GM21528 (cell line): ENCODE measurements around the gene LRPPRC.

Experiments
- ATAC-seq: cut with Tn5 transposase; IDR thresholded peaks from one replicate; pipeline ENCODE4 v1.9.1; 2021; ENCODE audit warnings: mild to moderate bottlenecking, moderate library complexity; ENCODE audit not compliant: unreplicated experiment, low FRiP score

The LRPPRC gene

DNA sequence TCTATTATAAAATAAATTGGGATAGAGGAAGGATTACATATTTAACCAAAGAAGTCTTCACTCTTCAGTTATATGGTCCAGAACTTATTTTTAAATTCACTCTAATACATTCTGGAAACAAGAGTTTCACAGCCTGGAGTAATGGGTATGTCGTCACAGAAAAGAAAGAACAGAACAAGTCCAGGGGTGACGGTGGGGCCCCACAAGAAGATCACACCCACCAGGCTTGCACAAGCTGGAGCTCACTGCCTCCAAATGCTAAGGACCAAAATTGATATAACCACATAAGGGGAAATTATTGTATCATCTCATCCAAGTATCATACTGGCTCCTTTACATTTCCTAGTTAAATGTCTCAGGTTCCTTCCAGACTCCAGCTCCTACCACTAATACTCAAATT lies 11.3 kb downstream of the LRPPRC start:
- no peak for ATAC-seq

DNA sequence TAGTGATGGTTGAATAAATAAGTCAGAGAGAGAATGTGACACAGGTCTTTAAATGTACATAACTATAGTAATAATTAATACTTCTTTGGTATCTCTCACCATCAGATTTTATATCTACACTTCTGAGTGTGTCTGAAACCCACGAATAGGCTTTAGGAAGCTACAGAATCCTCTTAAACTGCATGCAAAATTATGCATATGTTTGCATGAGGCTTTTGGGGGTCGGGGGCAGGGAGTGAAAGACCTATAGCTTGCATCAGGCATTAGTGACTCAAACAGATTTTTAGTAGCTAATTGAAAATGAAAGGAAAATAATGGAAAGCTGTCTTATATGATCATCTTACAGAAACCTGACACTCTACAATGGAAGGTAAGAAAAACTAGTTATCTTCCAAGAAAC lies 14.9 kb downstream of the LRPPRC start:
- ATAC-seq, result no peak

DNA sequence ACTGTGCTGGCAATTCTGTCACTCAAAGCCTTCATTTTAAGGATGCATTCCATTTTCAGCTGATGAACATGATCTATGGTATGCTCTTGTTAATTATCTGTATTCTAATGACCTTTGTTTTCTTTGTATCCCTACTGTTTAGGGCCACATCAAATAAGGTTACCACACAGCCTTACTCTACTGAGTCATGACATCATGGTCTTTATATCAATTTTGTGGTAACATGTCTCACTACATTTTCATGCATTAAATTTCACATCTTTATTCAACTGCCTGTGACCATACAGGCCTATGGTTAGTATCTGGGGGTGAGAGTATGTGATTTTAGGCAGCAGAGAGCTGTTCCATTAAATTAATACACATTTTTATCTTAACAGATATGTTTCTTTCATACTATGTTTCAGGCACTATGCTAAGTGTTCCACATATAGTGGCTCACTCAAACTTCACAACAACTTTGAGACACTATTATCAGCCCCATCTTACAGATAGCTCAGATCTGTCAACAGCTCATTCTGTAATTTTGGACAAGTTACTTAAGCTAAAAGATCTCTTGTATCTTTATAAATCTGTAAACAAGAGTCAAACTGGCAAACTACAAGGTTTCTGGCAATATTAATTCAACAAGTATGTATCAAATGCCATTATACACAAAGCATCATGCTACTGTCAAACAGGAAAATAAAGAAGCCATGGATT lies 18.0 kb downstream of the LRPPRC start:
- ATAC-seq, result no peak

DNA sequence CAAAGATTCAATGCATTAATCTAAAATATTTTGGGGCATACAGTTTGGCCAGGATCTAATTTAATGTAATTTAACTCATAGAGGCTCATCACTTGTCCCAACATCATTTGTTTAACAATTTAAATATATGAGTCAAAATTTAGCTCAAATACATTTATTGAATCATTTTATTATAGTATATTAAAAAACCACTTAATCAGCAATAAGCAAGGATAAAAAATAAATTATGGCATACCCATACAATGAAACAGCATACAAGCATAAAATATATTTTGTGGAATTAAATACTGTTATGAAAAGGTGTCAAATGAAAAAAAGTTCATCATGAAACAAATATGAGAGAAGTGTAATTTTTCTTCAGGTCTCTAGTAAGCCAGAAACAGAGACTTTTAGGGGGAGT lies 34.9 kb downstream of the LRPPRC start:
- no peak for ATAC-seq

DNA sequence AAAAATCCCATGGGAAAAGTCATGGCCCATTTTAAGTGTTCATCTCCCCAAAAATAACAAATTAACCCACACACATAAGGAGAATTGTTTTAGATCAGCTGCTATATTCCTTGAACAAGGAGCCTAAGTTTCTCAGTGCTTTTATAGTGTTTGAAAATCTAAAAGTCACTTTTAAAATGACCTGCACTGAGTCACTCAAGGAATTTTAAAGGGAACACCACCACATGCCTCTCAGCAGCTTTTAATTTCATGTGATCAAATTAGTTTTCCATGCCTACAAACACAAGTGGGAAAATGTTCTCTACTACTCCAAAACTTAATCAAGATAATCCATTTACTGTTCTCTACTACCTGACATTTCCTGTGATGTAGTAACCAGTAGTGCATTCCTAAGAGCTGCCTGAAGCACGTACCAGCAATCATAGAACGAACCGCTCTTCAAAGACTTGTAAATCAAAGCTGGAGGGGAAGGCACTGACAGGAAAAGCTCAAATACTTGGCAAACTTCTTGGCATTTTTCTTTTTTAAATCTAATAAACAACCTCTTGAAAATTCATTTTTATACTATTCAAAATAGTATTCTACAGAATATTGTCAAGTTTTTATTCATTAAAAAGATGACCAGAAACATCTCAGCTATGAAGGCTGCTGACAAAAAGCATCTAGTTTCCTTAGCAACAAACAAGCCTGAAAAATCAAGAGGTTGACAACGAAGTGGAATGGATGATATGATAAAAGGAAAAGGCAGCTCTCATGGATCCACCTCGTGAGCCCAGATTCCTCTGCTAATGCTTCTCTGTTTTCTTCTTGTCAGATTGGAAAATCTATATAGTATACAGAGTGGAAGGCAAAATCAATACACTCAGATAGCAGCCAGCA lies 37.2 kb downstream of the LRPPRC start:
- no peak for ATAC-seq

DNA sequence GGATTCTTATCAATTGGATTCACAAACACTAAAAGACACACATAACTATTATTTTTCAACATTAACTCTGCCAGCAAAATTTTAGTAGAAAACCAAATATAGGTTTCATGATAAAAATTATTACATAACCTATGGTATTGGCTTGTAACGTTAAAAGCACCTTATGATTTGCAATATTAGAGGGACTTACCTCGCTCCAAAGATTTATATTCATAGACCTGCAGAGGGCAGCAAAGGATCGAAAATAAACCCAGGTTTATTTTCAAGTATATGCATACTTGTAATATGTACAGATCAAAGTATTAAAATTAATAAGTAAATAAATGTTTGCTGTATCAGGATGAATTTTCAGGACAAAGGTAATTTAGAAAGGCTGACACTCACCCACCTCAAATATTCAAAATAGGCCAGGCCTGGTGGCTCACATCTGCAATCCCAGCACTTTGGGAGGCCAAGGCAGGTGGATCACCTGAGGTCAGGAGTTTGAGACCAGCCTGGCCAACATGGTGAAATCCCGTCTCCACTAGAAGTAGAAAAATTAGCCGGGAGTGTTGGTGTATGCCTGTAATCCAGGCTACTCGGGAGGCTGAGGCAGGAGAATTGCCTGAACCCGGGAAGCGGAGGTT lies 45.3 kb downstream of the LRPPRC start:
- ATAC-seq, result no peak

DNA sequence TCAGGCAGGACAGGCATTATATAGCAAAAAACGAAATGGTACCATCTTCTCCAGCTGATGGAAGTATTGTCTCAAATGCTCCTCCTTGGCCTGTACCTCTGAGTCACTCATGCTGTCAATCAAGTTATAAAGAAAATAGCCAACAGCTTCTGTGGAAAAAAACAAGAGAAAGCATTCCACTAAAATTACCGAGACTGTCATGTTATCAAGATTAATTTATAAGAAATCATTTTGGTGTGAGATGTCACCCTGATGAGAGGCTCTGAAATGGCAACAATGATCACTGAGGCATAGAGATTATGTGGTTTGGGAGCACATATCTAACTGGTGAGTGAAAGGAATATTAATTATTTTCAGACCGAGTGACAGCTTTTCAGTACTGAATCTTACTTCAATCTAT lies 47.4 kb downstream of the LRPPRC start:
- ATAC-seq, result no peak

DNA sequence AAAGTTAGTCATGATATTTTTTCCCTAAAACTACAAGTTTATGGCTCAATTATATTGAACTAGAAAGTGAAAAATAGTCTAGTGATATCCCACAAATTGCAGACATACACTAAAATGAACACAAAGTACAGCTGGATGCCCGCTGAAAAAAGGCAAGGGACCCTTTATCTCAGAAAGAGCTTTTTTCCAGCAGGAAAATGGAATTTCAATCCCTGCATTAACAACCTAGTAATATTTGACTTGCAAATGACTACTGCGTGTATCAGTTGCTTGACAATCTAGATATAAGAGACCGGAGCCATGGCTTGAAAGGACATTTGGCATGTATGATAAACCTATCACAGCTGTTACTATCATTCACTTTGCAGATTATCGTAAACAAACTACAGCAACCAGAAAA lies 49.1 kb downstream of the LRPPRC start:
- no peak for ATAC-seq

DNA sequence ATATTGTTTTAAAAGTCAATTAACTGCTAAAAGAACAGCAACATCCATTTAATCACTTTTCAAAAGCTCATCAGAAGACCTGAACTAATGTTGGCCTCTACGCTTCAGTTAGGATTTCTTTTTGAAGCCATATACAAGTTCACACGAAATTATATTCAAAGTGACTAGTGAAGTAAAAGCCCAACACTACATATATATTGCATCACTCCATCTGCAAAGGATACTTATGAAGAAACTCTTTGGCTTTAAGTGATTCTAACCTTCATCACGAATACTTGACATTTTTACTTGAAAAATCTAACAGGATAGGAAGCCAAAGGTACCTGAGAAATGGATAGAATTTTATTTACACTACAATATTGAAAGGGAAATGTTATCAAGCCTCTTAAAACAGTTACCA lies 50.4 kb downstream of the LRPPRC start:
- ATAC-seq, result no peak

DNA sequence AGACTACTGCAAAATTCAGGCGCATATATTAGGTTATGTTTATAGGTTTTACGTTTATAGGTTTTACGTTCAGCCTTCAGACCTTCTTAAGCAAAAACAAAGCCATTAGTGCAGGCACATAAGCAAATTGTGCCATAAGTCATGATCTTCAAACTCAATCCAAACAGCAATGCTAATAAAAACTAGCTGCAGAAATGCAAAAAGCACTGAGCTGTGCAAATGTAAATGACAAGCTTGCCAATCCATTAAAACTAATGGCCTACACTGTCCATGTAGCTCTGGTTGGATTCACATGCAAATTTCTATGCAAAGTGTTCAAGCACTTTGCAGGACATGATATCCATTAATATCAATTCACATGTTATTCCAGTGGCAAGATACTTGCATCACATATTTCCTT lies 50.9 kb downstream of the LRPPRC start:
- ATAC-seq, result no peak

DNA sequence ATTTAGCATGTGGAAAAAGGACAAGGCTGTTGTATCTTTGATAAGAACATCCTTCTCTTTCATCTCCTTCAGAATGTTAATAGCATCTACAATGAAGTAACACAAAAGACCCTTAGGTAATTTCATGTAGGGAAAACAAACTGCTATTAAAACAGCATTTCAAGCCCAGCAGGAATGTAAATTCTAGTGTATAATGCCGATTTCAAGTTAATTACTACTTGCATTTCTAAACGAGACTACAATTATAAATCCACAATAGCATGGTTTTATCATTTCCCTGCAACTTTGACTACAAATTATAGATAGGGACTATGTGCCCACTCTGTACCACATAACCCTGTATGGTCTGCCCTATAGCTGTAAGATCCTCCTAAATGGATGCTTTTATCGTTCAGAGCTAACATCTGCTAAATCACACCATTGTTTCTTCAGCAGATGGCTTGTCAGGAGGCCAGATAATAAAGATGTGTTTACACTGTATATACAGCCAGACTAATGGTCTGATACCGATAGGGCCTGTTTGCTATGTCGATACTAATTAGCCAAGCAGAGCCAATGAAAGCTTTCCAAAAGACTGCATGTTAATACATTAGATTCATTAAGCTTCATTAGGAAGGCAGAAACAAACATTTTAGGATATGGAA lies 51.9 kb downstream of the LRPPRC start:
- no peak for ATAC-seq

DNA sequence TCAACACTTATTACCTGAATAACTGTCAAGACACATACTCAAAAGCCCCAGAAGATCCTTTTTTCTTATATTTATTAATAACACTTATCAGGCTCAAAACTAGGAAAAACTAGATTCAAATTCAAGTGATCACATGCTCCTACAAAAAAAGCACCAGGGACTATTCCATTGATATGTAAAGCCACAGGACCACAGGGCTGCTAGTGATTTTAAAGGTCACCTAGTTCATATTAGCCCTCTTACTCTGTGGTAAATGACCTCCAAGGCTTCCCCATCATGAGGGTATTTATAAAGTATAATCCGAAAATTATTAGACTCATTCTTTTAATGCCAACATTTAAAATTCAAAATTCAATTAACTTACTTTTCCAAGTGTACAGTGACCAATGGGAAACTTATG lies 52.5 kb downstream of the LRPPRC start:
- ATAC-seq, result no peak

DNA sequence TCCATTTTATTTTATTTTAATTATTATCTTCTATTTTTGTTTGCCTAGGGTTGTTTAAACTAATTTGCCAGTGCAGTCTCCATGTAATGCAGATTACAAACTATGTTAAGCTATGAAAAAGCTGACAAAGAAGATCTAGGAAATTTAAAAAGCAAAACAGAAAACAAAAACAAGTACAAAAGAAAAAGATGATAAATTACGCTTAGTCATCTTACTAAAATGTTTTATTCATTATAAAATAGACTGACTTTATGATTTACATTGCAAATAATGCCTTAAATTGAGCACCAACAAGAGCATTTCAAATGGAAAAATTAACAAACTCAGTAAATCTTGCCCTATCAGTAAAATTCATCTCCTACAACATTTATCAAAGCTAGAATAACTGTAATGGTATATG lies 52.9 kb downstream of the LRPPRC start:
- no peak for ATAC-seq

DNA sequence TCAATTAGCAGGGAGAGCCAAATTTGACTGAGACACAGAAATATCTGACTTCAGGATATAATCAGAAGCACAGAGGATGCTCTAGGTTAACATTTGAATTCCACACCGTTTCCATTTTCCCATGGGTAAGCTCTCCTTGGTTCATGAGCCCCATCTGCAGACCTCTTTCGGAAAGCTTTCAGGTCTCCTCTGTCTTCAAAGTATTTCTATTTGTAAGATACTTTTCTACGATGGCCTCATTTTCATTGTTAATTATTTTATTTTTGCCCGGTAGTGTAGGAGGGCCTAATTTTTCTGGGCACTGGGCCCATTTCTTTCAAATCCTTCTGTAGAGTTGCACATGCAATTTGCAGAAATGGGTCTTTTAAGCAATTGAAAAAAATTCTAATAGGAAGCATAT lies 53.8 kb downstream of the LRPPRC start:
- no peak for ATAC-seq

DNA sequence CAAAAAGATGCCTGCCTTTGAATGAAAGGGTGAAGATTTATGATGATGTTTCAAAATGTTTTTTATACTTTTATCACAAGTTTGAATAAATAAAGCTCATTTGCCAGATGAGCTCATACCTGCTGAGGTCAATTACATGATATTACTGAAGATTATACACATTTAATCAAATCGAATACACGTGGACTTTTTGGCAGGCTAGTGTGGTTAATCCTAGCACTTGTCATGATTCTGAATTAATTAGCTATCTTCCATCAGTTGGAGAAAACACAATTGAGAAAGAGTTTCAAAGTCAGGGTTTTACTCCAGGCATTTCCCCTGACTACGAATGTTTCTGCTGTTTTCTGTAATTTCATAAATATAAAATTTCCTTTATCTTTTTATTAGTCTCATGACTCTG lies 54.4 kb downstream of the LRPPRC start:
- no peak for ATAC-seq

DNA sequence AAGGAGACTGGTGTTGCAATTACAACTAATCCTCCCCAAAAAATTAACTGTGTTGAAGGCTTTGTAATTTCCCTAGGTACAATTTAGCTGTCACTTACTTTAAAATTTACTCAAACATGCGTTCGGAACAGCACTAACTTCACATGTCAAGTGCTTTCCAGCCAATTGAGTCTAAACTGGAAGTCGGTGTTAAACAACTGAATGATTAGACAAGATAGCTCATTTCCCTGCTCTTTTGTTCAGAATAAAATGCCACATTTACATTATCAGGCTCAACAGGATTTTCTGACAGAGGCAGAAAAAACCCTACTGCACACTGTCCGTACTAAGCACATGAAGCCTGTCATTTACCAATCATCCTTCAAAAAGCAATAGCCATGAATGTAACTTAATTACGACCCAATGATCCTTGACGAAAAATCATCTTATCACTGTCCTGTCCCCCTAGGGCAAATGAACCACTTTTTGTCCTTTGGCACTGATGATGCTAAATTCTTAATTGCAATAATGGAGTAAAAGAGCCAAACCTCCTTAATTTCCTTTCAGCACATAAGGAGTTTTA lies 56.0 kb downstream of the LRPPRC start:
- no peak for ATAC-seq

DNA sequence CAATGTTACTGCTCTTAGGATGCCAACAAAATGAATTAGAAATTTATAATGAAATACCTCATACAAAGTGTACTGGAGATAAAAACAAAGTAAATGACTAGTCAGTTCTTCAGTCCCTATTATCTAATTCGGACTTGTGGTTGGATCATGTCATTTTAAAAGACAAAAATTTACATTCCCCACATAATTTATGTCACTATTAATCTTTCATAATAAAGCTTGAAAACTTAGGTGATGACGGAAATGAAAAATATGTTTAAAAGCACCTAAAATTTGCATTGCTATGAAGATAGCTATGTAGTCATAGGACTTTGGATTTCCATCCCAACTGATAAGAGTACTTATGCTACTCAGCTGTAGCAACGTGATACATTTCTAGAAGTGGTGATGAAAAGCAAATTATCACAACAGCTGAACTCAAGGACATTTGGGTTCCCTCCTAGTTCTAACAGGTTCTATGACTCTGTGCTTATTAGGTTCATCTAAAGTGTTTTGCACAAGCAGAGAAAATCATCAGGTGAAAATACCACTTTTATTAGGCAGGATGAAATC lies 58.4 kb downstream of the LRPPRC start:
- no peak for ATAC-seq

DNA sequence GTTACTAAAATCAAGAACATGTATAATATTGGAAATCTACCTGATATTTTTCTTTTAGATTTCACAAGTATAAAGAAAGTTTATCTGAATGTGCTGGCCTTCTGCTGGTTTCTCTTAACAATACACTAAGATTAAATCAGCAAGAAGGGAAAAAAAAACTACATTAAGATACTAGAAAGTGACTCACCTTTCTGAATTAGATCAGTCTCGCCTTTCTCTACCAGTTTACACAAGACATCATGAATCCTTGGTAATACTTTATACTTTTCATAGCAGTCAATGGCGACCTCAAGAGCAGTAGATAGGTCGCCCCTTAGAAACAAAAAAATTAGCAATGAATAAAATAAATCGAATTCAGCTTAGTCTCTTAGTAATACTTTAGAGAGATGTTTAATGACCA lies 61.2 kb downstream of the LRPPRC start:
- ATAC-seq, result no peak

DNA sequence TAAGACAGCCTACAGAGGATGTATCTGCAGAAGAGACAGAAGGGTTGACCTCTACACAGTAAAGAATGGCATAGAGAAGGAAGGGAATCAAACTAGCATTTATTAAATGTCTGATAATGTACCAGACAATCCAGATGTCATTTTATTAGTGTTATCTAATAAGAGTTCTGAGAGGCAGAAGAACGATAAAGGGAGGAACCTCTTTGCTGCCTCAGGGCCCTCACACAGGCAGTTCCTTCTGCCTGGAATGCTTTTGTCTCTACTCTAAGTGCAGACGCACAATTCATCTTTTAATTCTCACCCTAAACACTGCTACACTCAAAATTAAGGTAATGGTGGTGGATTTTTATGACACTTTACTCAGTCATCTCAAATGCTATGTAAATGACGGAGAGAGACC lies 64.5 kb downstream of the LRPPRC start:
- no peak for ATAC-seq

DNA sequence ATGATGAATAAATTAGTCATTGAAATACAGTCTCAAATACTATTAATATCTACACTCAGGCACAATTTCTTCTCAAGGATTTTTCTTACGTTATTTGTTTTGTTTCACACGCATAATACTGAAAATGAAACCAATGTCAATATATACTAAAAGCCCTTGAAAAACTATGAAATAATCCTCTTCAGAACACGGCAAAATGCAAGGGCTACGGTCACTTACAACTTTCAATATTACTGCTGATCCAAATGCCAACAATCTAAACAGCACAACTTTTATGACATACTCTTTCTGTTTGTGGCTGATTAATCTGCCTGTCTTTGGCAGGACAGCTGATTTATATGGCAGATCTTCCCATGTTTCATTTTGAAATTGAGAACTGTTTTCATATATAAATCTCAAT lies 68.3 kb downstream of the LRPPRC start:
- ATAC-seq, result no peak

DNA sequence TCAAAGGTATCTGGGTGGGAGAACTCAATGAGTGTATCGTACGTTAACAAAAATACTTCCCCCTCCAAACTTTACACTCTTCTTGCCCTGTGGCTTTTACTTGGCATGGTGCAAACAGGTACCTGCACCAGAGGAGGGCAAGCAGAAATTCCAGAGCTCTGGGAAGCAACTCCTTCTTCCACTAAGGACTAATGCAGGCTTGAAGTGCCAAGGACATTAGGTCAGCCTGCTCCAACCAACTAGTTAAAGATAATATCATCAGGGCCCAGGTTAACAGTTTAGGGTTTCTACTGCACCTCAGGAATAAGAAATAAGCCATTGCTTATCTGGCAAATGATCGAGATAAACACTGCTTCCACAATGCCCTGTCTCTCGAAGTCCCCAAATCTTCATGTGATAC lies 70.4 kb downstream of the LRPPRC start:
- ATAC-seq, result no peak
